HepG2 (cell line): ENCODE measurements around the gene PPP4C. TPM values are rescaled to one million over a fixed set of nuclear protein-coding genes. Genes with fewer than 3 reads are reported as not detected.

ENCODE experiments used
- ATAC-seq: fragments of 200-7000 bp; cut with Tn5 transposase; 3 replicates; pipeline ENCODE4 v1.9.1; 2020; ENCODE audit warnings: mild to moderate bottlenecking, moderate library complexity
- BruUV-seq: library from RNA; stranded (reverse); fragments of 400-500 nt; replicated peaks from 2 replicates; lab custom pipeline; 2021; lab: Mats Ljungman, UMichigan
- CTCF ChIA-PET: fragments of 300-600 bp; formaldehyde crosslinking; extraction: SDS; loops from one replicate; lab custom pipeline; 2021; ENCODE audit warnings: low total read pairs, inconsistent platforms, low intra/inter-chr PET ratio; lab: Yijun Ruan, JAX
- POLR2A ChIA-PET: fragments of 350-600 bp; sonication (Branson Sonifier 250); formaldehyde crosslinking; loops from one replicate; lab custom pipeline; 2020; ENCODE audit warnings: antibody characterized with exemption, inconsistent platforms; lab: Yijun Ruan, JAX
- DNase-seq: peaks from one replicate; pipeline ENCODE4 v3.0.0-alpha.2; 2015; ENCODE audit warnings: low spot score
- FAIRE-seq: peaks from 3 replicates; lab custom pipeline; 2011; peaks lifted over from hg19 to GRCh38; lab: Jason Lieb, UNC
- H2AFZ ChIP-seq: one replicate; pipeline ENCODE4 v1.6.1; 2011; ENCODE audit warnings: low read length, inconsistent platforms
- H3K27ac ChIP-seq: fragments of 300-600 bp; 3 replicates; pipeline ENCODE4 v1.8.0; 2011; ENCODE audit warnings: mixed run types, mild to moderate bottlenecking, mixed read lengths, low read length, inconsistent platforms; ENCODE audit not compliant: insufficient read depth; ENCODE audit errors: extremely low read length
- H3K27me3 ChIP-seq, 2 experiments: fragments of 200-600 bp in 1 of 2; 2 replicates in 1 of 2; 3 replicates in 1 of 2; pipeline versions ENCODE4 v1.6.0 to v1.8.0; 2011; ENCODE audit warnings: low read length in 2 of 2, mild to moderate bottlenecking in 2 of 2, moderate library complexity in 2 of 2, inconsistent platforms in 1 of 2; ENCODE audit not compliant: insufficient read depth in 2 of 2, control insufficient read depth in 1 of 2
- H3K36me3 ChIP-seq, 2 experiments: fragments of 200-600 bp in 1 of 2; replicated peaks in 1 of 2; 2 replicates in 1 of 2; 3 replicates in 1 of 2; pipeline versions ENCODE4 v1.5.1 to v1.8.0; 2011; ENCODE audit warnings: low read length in 2 of 2, inconsistent platforms in 1 of 2; ENCODE audit not compliant: insufficient read depth in 2 of 2, control insufficient read depth in 1 of 2
- H3K4me1 ChIP-seq: 2 replicates; pipeline ENCODE4 v1.5.1; 2012; ENCODE audit warnings: low read length, inconsistent platforms; ENCODE audit not compliant: insufficient read depth
- H3K4me2 ChIP-seq: 2 replicates; pipeline ENCODE4 v1.6.0; 2011; ENCODE audit warnings: low read depth, low read length, inconsistent platforms
- H3K4me3 ChIP-seq, 3 experiments: fragments of 200-600 bp in 1 of 3; sonication (generic), shearing (Covaris generic) in 1 of 3; replicated peaks in 1 of 3; 2 replicates each; pipeline ENCODE4 v1.5.1; 2011 to 2016; ENCODE audit warnings: low read length in 3 of 3, inconsistent platforms in 2 of 3, low read depth in 2 of 3, mild to moderate bottlenecking in 2 of 3, control low read depth in 1 of 3, mixed read lengths in 1 of 3; ENCODE audit not compliant: insufficient read depth in 1 of 3
- H3K79me2 ChIP-seq: one replicate; pipeline ENCODE4 v1.6.1; 2011; ENCODE audit warnings: low read length, inconsistent platforms; ENCODE audit not compliant: insufficient read depth
- H3K9ac ChIP-seq: 2 replicates; pipeline ENCODE4 v1.6.0; 2011; ENCODE audit warnings: mild to moderate bottlenecking, low read depth, low read length, inconsistent platforms; ENCODE audit not compliant: insufficient read depth
- H3K9me3 ChIP-seq: 2 replicates; pipeline ENCODE4 v1.5.1; 2012; ENCODE audit warnings: mild to moderate bottlenecking, low read length
- H4K20me1 ChIP-seq: 2 replicates; pipeline ENCODE4 v1.6.0; 2011; ENCODE audit warnings: inconsistent platforms, mild to moderate bottlenecking, low read length, moderate library complexity; ENCODE audit not compliant: insufficient read depth
- GTF3A ChIP-seq: sonication (generic); formaldehyde crosslinking; conservative IDR thresholded peaks from 2 replicates; pipeline ENCODE4 v1.4.0; 2020; ENCODE audit warnings: mild to moderate bottlenecking, missing genetic modification reagents
- NAIF1 ChIP-seq: sonication (generic); formaldehyde crosslinking; IDR thresholded peaks from 2 replicates; pipeline ENCODE4 v1.5.0; 2020; ENCODE audit warnings: mild to moderate bottlenecking, missing genetic modification reagents, borderline replicate concordance
- NFKBIZ ChIP-seq: IDR thresholded peaks from 2 replicates; pipeline ENCODE4 v1.6.1; 2018; ENCODE audit warnings: missing genetic modification reagents, missing compliant biosample characterization
- ZNF263 ChIP-seq: sonication (generic); formaldehyde crosslinking; IDR thresholded peaks from 2 replicates; pipeline ENCODE4 v1.4.0; 2020; ENCODE audit warnings: missing genetic modification reagents
- ZNF350 ChIP-seq: sonication (generic); formaldehyde crosslinking; IDR thresholded peaks from 2 replicates; pipeline ENCODE4 v1.4.0; 2020; ENCODE audit warnings: mild to moderate bottlenecking, low read depth, missing genetic modification reagents, borderline replicate concordance
- ZNF367 ChIP-seq: sonication (generic); formaldehyde crosslinking; IDR thresholded peaks from 2 replicates; pipeline ENCODE4 v1.4.0; 2020; ENCODE audit warnings: missing genetic modification reagents, borderline replicate concordance
- ZNF451 ChIP-seq: sonication (generic); formaldehyde crosslinking; IDR thresholded peaks from 2 replicates; pipeline ENCODE4 v1.5.0; 2020; ENCODE audit warnings: mild to moderate bottlenecking, missing genetic modification reagents
- WGBS: methylation state at CpG from one replicate; pipeline ENCODE4 v1.1.6; 2017; ENCODE audit warnings: low lambda C conversion rate; 5-methylcytosine and 5-hydroxymethylcytosine counted together
- in situ Hi-C: cut with HindIII; loops from 2 replicates; pipeline ENCODE4 v1.10.0; 2017; ENCODE audit warnings: low pct_unique_long_range_greater_than_20kb; ENCODE audit not compliant: extremely low pct_ligation_motif_present
- intact Hi-C: fragments of 100-400 bp; cut with micrococcal nuclease; formaldehyde crosslinking; loops from one replicate; pipeline ENCODE4 v1.10.0; 2022; ENCODE audit not compliant: unreplicated experiment
- polyA plus RNA-seq, 8 experiments: library from polyadenylated mRNA; depleted of rRNA in 3 of 8; stranded (reverse) in 7 of 8; unstranded in 1 of 8; fragments of >200 nt; fragmentation: Illumina TruSeq in 4 of 8; extraction: Trizol in 4 of 8; gene quantifications; 2 replicates each; pipeline versions ENCODE4 v1.2.1 to v1.2.3, GENCODE V29; 2011 to 2016; ENCODE audit warnings: low read depth in 4 of 8, missing spikeins in 1 of 8, mixed read lengths in 1 of 8; ENCODE audit not compliant: insufficient read depth in 1 of 8
- total RNA-seq, 5 experiments: library from RNA; depleted of rRNA; stranded (reverse); fragments of >200 nt; fragmentation: Illumina TruSeq; extraction: Trizol; gene quantifications; 2 replicates each; pipeline ENCODE4 v1.2.3, GENCODE V29; 2016; ENCODE audit warnings: low read depth in 1 of 5
- TF ChIP-seq, protein P1 (sequence below): sonication (generic); formaldehyde crosslinking; IDR thresholded peaks from 2 replicates; pipeline ENCODE4 v1.5.0; 2020; ENCODE audit warnings: missing genetic modification reagents
- TF ChIP-seq, protein P2 (sequence below): conservative IDR thresholded peaks from 2 replicates; pipeline ENCODE4 v1.6.1; 2018; ENCODE audit warnings: missing genetic modification reagents

PPP4C gene
- total and polyA plus RNA-seq, 2 of the 13 experiments (the other 11 are each of a cell fraction or from before 2014, with no cell fraction given): 176 to 220 TPM

DNA sequence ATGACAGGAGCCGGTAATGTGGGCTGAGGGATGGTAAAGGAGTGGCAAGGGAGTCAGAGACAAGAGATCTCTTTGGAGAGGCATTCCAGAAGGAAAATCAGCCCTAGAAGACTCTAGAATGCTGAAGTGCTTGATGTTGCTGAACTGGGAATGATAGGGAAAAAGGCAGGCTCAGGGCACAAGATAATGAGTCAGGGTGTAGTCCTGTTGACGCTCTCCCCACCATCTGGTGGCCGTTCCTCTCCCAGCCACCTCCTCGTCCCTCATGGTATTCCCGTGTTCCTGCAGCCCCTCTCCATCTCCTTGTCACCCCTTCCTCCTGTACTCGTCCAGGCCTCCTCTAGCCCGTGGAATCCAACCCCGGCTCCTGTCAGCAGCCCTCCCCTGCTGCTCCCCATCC, 21.3 kb upstream of the PPP4C start:
- ATAC-seq (peak; percentile 7), DNase-seq (no peak), FAIRE-seq (no peak)
- Histone ChIP-seq H4K20me1 (no peaks in the 10 kb centered on the region), H2AFZ (no peak overlapping the region), H3K79me2 (no peaks in the 10 kb centered on the region), H3K36me3 (no peaks in the 10 kb centered on the region), H3K27me3 (peaks cover 0 to 7% of the 10 kb centered on the region in 2 experiments; a peak in 2 of 5 replicates), H3K27ac (no peak overlapping the region), H3K9ac (no peak overlapping the region; the same call in 1 of the 2 replicates), H3K4me3 (no peak overlapping the region; a peak in 1 of 6 replicates), H3K4me2 (peak overlapping the region; percentile 44), H3K9me3 (no peaks in the 10 kb centered on the region), H3K4me1 (peaks cover 26% of the 10 kb centered on the region)
- POLR2A ChIA-PET: interaction anchor here (0.6 to 5.6 kb wide), 2 partner anchors 10 to 21 kb away, joined by 3 to 66 read pairs; partner anchors contain the start of gene ALDOA
- intact Hi-C loops (no loop called here), in situ Hi-C loops (no loop called here)
- BruUV-seq: no TSS peak
- CTCF ChIA-PET: interaction anchor here (1.6 kb wide), 2 partner anchors 12 to 23 kb away, joined by 4 to 6 read pairs; partner anchors contain the start of gene TLCD3B
- 60% methylated on average over 8 of the region's 8 CpGs for WGBS
- TF ChIP-seq NFKBIZ (CRISPR knock-in tag) (no peak), ZNF367 (CRISPR knock-in tag) (no peak), GTF3A (CRISPR knock-in tag) (no peak), ZNF263 (CRISPR knock-in tag) (0 out of 2 replicates have a peak, but pooled peaks have one; percentile 8)
- TF ChIP-seq, protein P1, sequence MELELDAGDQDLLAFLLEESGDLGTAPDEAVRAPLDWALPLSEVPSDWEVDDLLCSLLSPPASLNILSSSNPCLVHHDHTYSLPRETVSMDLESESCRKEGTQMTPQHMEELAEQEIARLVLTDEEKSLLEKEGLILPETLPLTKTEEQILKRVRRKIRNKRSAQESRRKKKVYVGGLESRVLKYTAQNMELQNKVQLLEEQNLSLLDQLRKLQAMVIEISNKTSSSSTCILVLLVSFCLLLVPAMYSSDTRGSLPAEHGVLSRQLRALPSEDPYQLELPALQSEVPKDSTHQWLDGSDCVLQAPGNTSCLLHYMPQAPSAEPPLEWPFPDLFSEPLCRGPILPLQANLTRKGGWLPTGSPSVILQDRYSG: no peak

DNA sequence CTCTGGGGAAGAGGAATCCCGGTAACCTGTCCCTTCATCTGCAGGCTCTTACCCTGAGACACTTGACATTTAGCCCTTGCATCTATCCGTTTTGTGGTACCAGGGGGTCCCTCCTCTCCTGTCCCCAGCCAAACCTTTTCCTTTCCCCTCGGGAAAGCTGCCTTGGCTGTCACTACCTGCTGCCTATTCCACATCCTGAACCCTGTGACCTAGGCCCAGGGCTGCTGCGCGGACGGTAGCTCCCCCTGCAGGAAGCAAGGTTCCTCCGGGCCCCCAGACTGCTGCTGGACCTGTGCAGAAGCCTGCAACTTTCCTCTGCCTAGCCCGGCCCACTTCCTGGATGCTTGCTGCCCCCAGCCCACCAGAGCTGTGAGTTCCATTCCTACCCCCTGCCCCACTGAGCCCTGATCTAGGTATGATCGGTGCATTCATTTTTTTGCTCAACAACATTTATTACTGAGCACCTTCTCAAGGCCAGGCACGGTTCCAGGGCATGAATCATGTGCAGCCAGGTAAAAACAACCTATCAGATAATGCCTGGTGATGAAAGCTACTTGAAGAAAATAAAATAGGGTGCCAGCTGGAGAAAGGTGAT, 20.7 kb upstream of the PPP4C start:
- FAIRE-seq (no peak), DNase-seq (peak; percentile 62), ATAC-seq (peak; percentile 93)
- no TSS peak for BruUV-seq
- in situ Hi-C loops (no loop called here), intact Hi-C loops (no loop called here)
- CTCF ChIA-PET: interaction anchor here (1.6 kb wide), 2 partner anchors 13 to 23 kb away, joined by 4 to 6 read pairs; partner anchors contain the start of gene TLCD3B
- Histone ChIP-seq H3K27me3 (peaks cover 0 to 7% of the 10 kb centered on the region in 2 experiments; a peak in 1 of 5 replicates), H4K20me1 (no peaks in the 10 kb centered on the region), H3K79me2 (no peaks in the 10 kb centered on the region), H3K4me2 (peak overlapping the region; percentile 44), H3K4me3 (no peak overlapping the region; a peak in 1 of 6 replicates), H3K9me3 (no peaks in the 10 kb centered on the region), H3K27ac (no peak overlapping the region), H3K4me1 (peaks cover 26% of the 10 kb centered on the region), H3K36me3 (no peaks in the 10 kb centered on the region), H3K9ac (peak overlapping the region; percentile 17; the same call in 1 of the 2 replicates), H2AFZ (no peak overlapping the region)
- 22% methylated on average over 10 of the region's 10 CpGs for WGBS
- POLR2A ChIA-PET: interaction anchor here (0.6 to 5.6 kb wide), 3 partner anchors 10 to 376 kb away, joined by 3 to 66 read pairs (median 5); partner anchors contain the start of genes ALDOA and QPRT
- no peak for TF ChIP-seq ZNF451
- TF ChIP-seq ZNF350 (CRISPR knock-in tag): peak; percentile 54; the same call in 1 of the 2 replicates
- TF ChIP-seq, protein P2, sequence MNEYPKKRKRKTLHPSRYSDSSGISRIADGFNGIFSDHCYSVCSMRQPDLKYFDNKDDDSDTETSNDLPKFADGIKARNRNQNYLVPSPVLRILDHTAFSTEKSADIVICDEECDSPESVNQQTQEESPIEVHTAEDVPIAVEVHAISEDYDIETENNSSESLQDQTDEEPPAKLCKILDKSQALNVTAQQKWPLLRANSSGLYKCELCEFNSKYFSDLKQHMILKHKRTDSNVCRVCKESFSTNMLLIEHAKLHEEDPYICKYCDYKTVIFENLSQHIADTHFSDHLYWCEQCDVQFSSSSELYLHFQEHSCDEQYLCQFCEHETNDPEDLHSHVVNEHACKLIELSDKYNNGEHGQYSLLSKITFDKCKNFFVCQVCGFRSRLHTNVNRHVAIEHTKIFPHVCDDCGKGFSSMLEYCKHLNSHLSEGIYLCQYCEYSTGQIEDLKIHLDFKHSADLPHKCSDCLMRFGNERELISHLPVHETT (CRISPR knock-in tag): no peak
- no peak for TF ChIP-seq NAIF1 (CRISPR knock-in tag)
